GM04503 (cell line): ENCODE data around the gene AMIGO2.
"Not testable (repeated sequence)": the region's sequence is repeated elsewhere in the genome, so short reads cannot be mapped to it uniquely, and the experiment has no call there.

Experiments used
- DNase-seq: peaks from one replicate; pipeline ENCODE4 v3.0.0-alpha.2; 2012; ENCODE audit warnings: low read depth

Gene AMIGO2

GRCh38 chr12:47079468-47079980 is at the start of gene AMIGO2, which contains the start of gene PCED1B:
Gene AMIGO2 (minus strand): TSS chr12:47079959. CDS start chr12:47079002, 957 bp downstream.
Gene PCED1B (plus strand): TSS chr12:47079621. CDS start chr12:47235064, 155,443 bp downstream.
- DNase-seq, result no peak

- no peak for DNase-seq
These were observed 46.5 kb upstream of the AMIGO2 start for GRCh38 chr12:47126246-47126645.

- no peak for DNase-seq
These were observed 44.7 kb upstream of the AMIGO2 start for GRCh38 chr12:47124451-47124850.

- no peak for DNase-seq
These were observed 44.0 kb upstream of the AMIGO2 start for GRCh38 chr12:47123730-47124129.

GRCh38 chr12:47122602-47123001 is 42.8 kb upstream of the AMIGO2 start:
- no peak for DNase-seq

GRCh38 chr12:47121146-47121545 is 41.4 kb upstream of the AMIGO2 start:
- no peak for DNase-seq

GRCh38 chr12:47120736-47121135 is 41.0 kb upstream of the AMIGO2 start:
- no peak for DNase-seq

GRCh38 chr12:47117305-47117704 is 37.5 kb upstream of the AMIGO2 start:
- not testable (repeated sequence) for DNase-seq

GRCh38 chr12:47114481-47114892 is 34.7 kb upstream of the AMIGO2 start:
- DNase-seq, result no peak

GRCh38 chr12:47112679-47113078 is 32.9 kb upstream of the AMIGO2 start:
- DNase-seq, result no peak

- no peak for DNase-seq
These were observed 32.1 kb upstream of the AMIGO2 start for GRCh38 chr12:47111854-47112253.

GRCh38 chr12:47111392-47111778 is 31.6 kb upstream of the AMIGO2 start:
- DNase-seq, result no peak

GRCh38 chr12:47110718-47111391 is 31.1 kb upstream of the AMIGO2 start:
- no peak for DNase-seq

GRCh38 chr12:47110011-47110541 is 30.3 kb upstream of the AMIGO2 start:
- DNase-seq, result no peak

- DNase-seq, result no peak
These were observed 28.2 kb upstream of the AMIGO2 start for GRCh38 chr12:47107926-47108325.

GRCh38 chr12:47107446-47107845 is 27.7 kb upstream of the AMIGO2 start:
- DNase-seq, result no peak

GRCh38 chr12:47105914-47106674 is 26.3 kb upstream of the AMIGO2 start:
- no peak for DNase-seq

- DNase-seq, result peak; percentile 100
These were observed 23.3 kb upstream of the AMIGO2 start for GRCh38 chr12:47102845-47103651.

- no peak for DNase-seq
These were observed 22.6 kb upstream of the AMIGO2 start for GRCh38 chr12:47102406-47102805.

GRCh38 chr12:47100160-47100559 is 20.4 kb upstream of the AMIGO2 start:
- no peak for DNase-seq

- DNase-seq, result no peak
These were observed 19.9 kb upstream of the AMIGO2 start for GRCh38 chr12:47099610-47100009.

- DNase-seq, result no peak
These were observed 18.3 kb upstream of the AMIGO2 start for GRCh38 chr12:47098099-47098498.
